H9 (cell line): Measurements from ENCODE around the gene SERPIND1. TPM values are rescaled to one million over a fixed set of nuclear protein-coding genes. Genes with fewer than 3 reads are reported as not detected.

Experiments used
- DNase-seq: peaks from one replicate; pipeline ENCODE4 v3.0.0-alpha.2; 2017
- H2AFZ ChIP-seq: one replicate; pipeline ENCODE4 v1.6.1; 2013; ENCODE audit warnings: mild to moderate bottlenecking, low read length, control low read depth, moderate library complexity
- H2AK5ac ChIP-seq: 2 replicates; pipeline ENCODE4 v1.6.1; 2013; ENCODE audit warnings: low read length, control low read depth, mixed read lengths; ENCODE audit not compliant: insufficient read length
- H2BK120ac ChIP-seq: one replicate; pipeline ENCODE4 v1.6.1; 2013; ENCODE audit warnings: low read depth, mild to moderate bottlenecking, low read length, control low read depth, inconsistent platforms; ENCODE audit not compliant: poor library complexity, severe bottlenecking
- H2BK12ac ChIP-seq: 2 replicates; pipeline ENCODE4 v1.6.1; 2013; ENCODE audit warnings: low read length, control low read depth, mixed read lengths, low read depth; ENCODE audit not compliant: insufficient read length
- H2BK15ac ChIP-seq: 2 replicates; pipeline ENCODE4 v1.6.1; 2013; ENCODE audit warnings: low read depth, low read length, control low read depth
- H2BK20ac ChIP-seq: one replicate; pipeline ENCODE4 v1.6.1; 2013; ENCODE audit warnings: low read depth, mild to moderate bottlenecking, low read length, control low read depth, inconsistent platforms; ENCODE audit not compliant: poor library complexity, severe bottlenecking
- H2BK5ac ChIP-seq: 2 replicates; pipeline ENCODE4 v1.6.1; 2013; ENCODE audit warnings: low read length, control low read depth, mixed read lengths; ENCODE audit not compliant: insufficient read length
- H3K14ac ChIP-seq: 2 replicates; pipeline ENCODE4 v1.6.1; 2013; ENCODE audit warnings: low read length, control low read depth; ENCODE audit not compliant: insufficient read depth
- H3K18ac ChIP-seq: 2 replicates; pipeline ENCODE4 v1.6.1; 2013; ENCODE audit warnings: low read depth, mild to moderate bottlenecking, mixed read lengths, low read length, control low read depth; ENCODE audit not compliant: insufficient read length
- H3K23ac ChIP-seq: 2 replicates; pipeline ENCODE4 v1.6.1; 2013; ENCODE audit warnings: low read length, control low read depth, mixed read lengths, low read depth; ENCODE audit not compliant: insufficient read length
- H3K23me2 ChIP-seq: 2 replicates; pipeline ENCODE4 v1.6.1; 2013; ENCODE audit warnings: low read depth, mild to moderate bottlenecking, mixed read lengths, low read length, control low read depth; ENCODE audit not compliant: insufficient read length, poor library complexity, severe bottlenecking
- H3K27ac ChIP-seq: 2 replicates; pipeline ENCODE4 v1.5.1; 2013; ENCODE audit warnings: low read length, control low read depth, mixed read lengths, low read depth; ENCODE audit not compliant: insufficient read length
- H3K27me3 ChIP-seq: 2 replicates; pipeline ENCODE4 v1.6.1; 2013; ENCODE audit warnings: low read length, control low read depth, inconsistent platforms; ENCODE audit not compliant: insufficient read depth
- H3K4ac ChIP-seq: 2 replicates; pipeline ENCODE4 v1.6.1; 2013; ENCODE audit warnings: low read depth, mild to moderate bottlenecking, control low read depth, inconsistent platforms, low read length, moderate library complexity
- H3K4me1 ChIP-seq: 2 replicates; pipeline ENCODE4 v1.6.1; 2013; ENCODE audit warnings: low read length, control low read depth, inconsistent platforms; ENCODE audit not compliant: insufficient read depth
- H3K4me2 ChIP-seq: 2 replicates; pipeline ENCODE4 v1.6.1; 2013; ENCODE audit warnings: low read length, control low read depth, mixed read lengths; ENCODE audit not compliant: insufficient read length, insufficient read depth
- H3K56ac ChIP-seq: 2 replicates; pipeline ENCODE4 v1.6.1; 2013; ENCODE audit warnings: low read depth, mild to moderate bottlenecking, mixed read lengths, low read length, control low read depth; ENCODE audit not compliant: insufficient read length
- H3K79me1 ChIP-seq: 2 replicates; pipeline ENCODE4 v1.6.1; 2013; ENCODE audit warnings: low read depth, mild to moderate bottlenecking, moderate library complexity, low read length, control low read depth, inconsistent platforms; ENCODE audit not compliant: insufficient read depth, poor library complexity, severe bottlenecking
- H3K79me2 ChIP-seq: 2 replicates; pipeline ENCODE4 v1.6.1; 2013; ENCODE audit warnings: low read length, control low read depth, inconsistent platforms; ENCODE audit not compliant: insufficient read depth
- H3K9ac ChIP-seq: 2 replicates; pipeline ENCODE4 v1.6.1; 2013; ENCODE audit warnings: low read length, control low read depth, mixed read lengths; ENCODE audit not compliant: insufficient read length; ENCODE audit errors: extremely low read depth
- H3K9me3 ChIP-seq: one replicate; pipeline ENCODE4 v1.6.1; 2013; ENCODE audit warnings: low read depth, low read length, inconsistent platforms; ENCODE audit not compliant: control insufficient read depth
- H3T11ph ChIP-seq: one replicate; pipeline ENCODE4 v1.6.1; 2013; ENCODE audit warnings: mild to moderate bottlenecking, low read length, control low read depth, inconsistent platforms
- H4K20me1 ChIP-seq: one replicate; pipeline ENCODE4 v1.6.1; 2013; ENCODE audit not compliant: control insufficient read depth, insufficient read length, insufficient read depth
- H4K5ac ChIP-seq: 2 replicates; pipeline ENCODE4 v1.6.1; 2013; ENCODE audit warnings: low read depth, mild to moderate bottlenecking, mixed read lengths, low read length, control low read depth; ENCODE audit not compliant: insufficient read length
- H4K8ac ChIP-seq: replicated peaks from 2 replicates; pipeline ENCODE4 v1.6.1; 2013; ENCODE audit warnings: low read length, control low read depth, mixed read lengths, low read depth; ENCODE audit not compliant: insufficient read length
- H4K91ac ChIP-seq: 2 replicates; pipeline ENCODE4 v1.6.1; 2013; ENCODE audit warnings: low read depth, mild to moderate bottlenecking, moderate library complexity, mixed read lengths, low read length, control low read depth; ENCODE audit not compliant: insufficient read length
- H3K27ac Mint-ChIP-seq, 3 experiments: 2 replicates in 2 of 3; 3 replicates in 1 of 3; pipeline ENCODE4 v1.8.0; 2020 to 2021; ENCODE audit warnings: mixed read lengths in 3 of 3, mild to moderate bottlenecking in 1 of 3, moderate library complexity in 1 of 3
- H3K27me3 Mint-ChIP-seq: 2 replicates; pipeline ENCODE4 v1.8.0; 2021; ENCODE audit warnings: low read depth, mild to moderate bottlenecking, moderate library complexity, mixed read lengths
- H3K36me3 Mint-ChIP-seq, 3 experiments: 2 replicates in 2 of 3; 3 replicates in 1 of 3; pipeline ENCODE4 v1.8.0; 2020 to 2021; ENCODE audit warnings: low read depth in 3 of 3, mixed read lengths in 3 of 3; ENCODE audit not compliant: insufficient read depth in 1 of 3
- H3K4me1 Mint-ChIP-seq, 2 experiments: 2 replicates each; pipeline ENCODE4 v1.8.0; 2020; ENCODE audit warnings: mixed read lengths in 2 of 2
- H3K4me3 Mint-ChIP-seq, 2 experiments: 2 replicates in 1 of 2; 3 replicates in 1 of 2; pipeline ENCODE4 v1.8.0; 2020 to 2021; ENCODE audit warnings: mild to moderate bottlenecking in 2 of 2, mixed read lengths in 2 of 2, moderate library complexity in 1 of 2
- H3K9me3 Mint-ChIP-seq, 2 experiments: 2 replicates in 1 of 2; 3 replicates in 1 of 2; pipeline ENCODE4 v1.8.0; 2020; ENCODE audit warnings: mild to moderate bottlenecking in 2 of 2, mixed read lengths in 2 of 2, moderate library complexity in 1 of 2
- CTCF ChIP-seq: fragments of 200-600 bp; sonication (generic); conservative IDR thresholded peaks from 3 replicates; pipeline ENCODE4 v1.8.0; 2021; ENCODE audit warnings: antibody characterized with exemption, mild to moderate bottlenecking
- whole genome bisulfite sequencing: extraction: QIAGEN DNeasy Blood & Tissue Kit; methylation state at CpG from one replicate; pipeline ENCODE4 v1.1.7; 2013; ENCODE audit warnings: missing lambda C conversion rate, low lambda C conversion rate, mixed read lengths; ENCODE audit not compliant: insufficient read length; ENCODE audit errors: extremely low coverage; 5-methylcytosine and 5-hydroxymethylcytosine counted together
- total RNA-seq: library from RNA; stranded (reverse); gene quantifications from 2 replicates; pipeline ENCODE4 v1.2.1, GENCODE V29; 2021

The SERPIND1 gene
- total RNA-seq, 1 experiment from 2014 or later, result not detected

- Histone ChIP-seq H2BK20ac (no peak overlapping the region), H3T11ph (no peak overlapping the region), H3K23ac (no peak overlapping the region), H4K91ac (no peak overlapping the region), H4K20me1 (no peaks in the 10 kb centered on the region), H2AK5ac (no peak overlapping the region), H4K8ac (no peak overlapping the region), H2AFZ (no peak overlapping the region), H3K9me3 (no peaks in the 10 kb centered on the region), H3K27ac (no peak overlapping the region), H2BK120ac (no peak overlapping the region), H4K5ac (no peak overlapping the region), H3K4me2 (no peak overlapping the region), H3K79me1 (no peaks in the 10 kb centered on the region), H3K14ac (no peak overlapping the region), H3K79me2 (no peaks in the 10 kb centered on the region), H2BK12ac (no peak overlapping the region), H3K4ac (no peak overlapping the region), H3K18ac (no peak overlapping the region), H3K56ac (no peak overlapping the region), H2BK5ac (no peak overlapping the region), H3K4me1 (no peaks in the 10 kb centered on the region), H3K27me3 (no peaks in the 10 kb centered on the region), H3K23me2 (no peaks in the 10 kb centered on the region), H3K9ac (no peak overlapping the region), H2BK15ac (no peak overlapping the region)
- no peak for DNase-seq
- H3K27me3 Mint-ChIP-seq, result no peaks in the 10 kb centered on the region
- H3K36me3 Mint-ChIP-seq, result peaks cover 4 to 26% (median 4%) of the 10 kb centered on the region in 3 experiments; a peak in 6 of 7 replicates
- H3K27ac Mint-ChIP-seq, result no peak overlapping the region
- H3K4me1 Mint-ChIP-seq, result no peaks in the 10 kb centered on the region
- H3K4me3 Mint-ChIP-seq, result no peak overlapping the region
- no peak for TF ChIP-seq CTCF
- no peaks in the 10 kb centered on the region for H3K9me3 Mint-ChIP-seq
- no CpG with 5 or more reads among the region's 3 CpGs for WGBS
These were observed 17.1 kb upstream of the SERPIND1 start for GRCh38 chr22:20756846-20757245.
